Measurements from ENCODE around the gene SLC22A2. TPM values are rescaled to one million over a fixed set of nuclear protein-coding genes. Genes with fewer than 3 reads are reported as not detected.
A peak's percentile ranks its signal among the peaks of the same experiment; 100 is the strongest.

Gene SLC22A2
- total and polyA plus RNA-seq, 4 experiments from 2014 or later, result not detected

DNA sequence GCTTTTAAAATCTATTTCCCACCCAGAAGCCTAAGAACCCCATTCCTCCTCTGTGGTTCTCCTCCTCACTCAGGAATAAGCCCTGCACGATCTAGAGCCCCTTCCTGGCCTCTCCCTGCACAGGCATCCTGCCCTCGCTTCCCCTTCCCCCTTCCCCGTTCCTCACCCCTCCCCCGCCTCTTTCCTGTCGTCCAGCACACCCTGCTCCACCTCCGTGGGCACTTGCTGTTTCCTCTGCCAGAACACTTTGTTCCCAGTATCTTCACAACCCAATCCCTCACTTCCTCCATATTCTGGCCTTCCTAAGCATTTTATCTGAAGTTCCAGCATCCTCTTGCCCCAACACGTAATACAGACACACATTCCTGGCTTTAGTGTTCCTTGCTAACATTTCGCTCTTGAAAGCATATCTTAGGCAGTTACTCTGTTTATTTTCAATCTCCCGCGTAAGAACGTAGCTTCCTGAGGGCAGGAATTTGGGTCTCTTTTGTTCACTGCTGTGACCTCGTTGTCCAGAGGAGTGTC, 20.2 kb upstream of the SLC22A2 start:
- Mint-ChIP-seq H3K36me3 (no peaks in the 10 kb centered on the region), H3K4me1 (peaks cover 0 to 1% (median 0%) of the 10 kb centered on the region in 4 donors), H3K27ac (peak overlapping the region in 1 of 7 donors; percentile 20), H3K9me3 (peaks cover 0 to 4% (median 0%) of the 10 kb centered on the region in 8 donors), H3K27me3 (peaks cover 1 to 4% of the 10 kb centered on the region in 2 donors), H3K4me3 (no peak overlapping the region)
- no peaks in the 10 kb centered on the region for H3K27me3 ChIP-seq (ENCODE audit: insufficient read depth, low read length)
- H3K36me3 ChIP-seq (ENCODE audit: insufficient read depth, low read length), result no peaks in the 10 kb centered on the region
- intact Hi-C loops (cut with micrococcal nuclease), result no loop called here
- ChIA-PET POLR2A (ENCODE audit: partially characterized antibody) (no interaction called here), CTCF (ENCODE audit: partially characterized antibody) (no interaction called here)
- no peak overlapping the region for H3K4me3 ChIP-seq (ENCODE audit: low read length in 2 of 2)
- no peak for DNase-seq
- no peaks in the 10 kb centered on the region for H3K9me3 ChIP-seq (ENCODE audit: control insufficient read depth in 1 of 2, low read length in 2 of 2)
- H3K27ac ChIP-seq (ENCODE audit: low read depth, low read length), result no peak overlapping the region
- H3K4me1 ChIP-seq (ENCODE audit: insufficient read depth, low read length), result no peaks in the 10 kb centered on the region

DNA sequence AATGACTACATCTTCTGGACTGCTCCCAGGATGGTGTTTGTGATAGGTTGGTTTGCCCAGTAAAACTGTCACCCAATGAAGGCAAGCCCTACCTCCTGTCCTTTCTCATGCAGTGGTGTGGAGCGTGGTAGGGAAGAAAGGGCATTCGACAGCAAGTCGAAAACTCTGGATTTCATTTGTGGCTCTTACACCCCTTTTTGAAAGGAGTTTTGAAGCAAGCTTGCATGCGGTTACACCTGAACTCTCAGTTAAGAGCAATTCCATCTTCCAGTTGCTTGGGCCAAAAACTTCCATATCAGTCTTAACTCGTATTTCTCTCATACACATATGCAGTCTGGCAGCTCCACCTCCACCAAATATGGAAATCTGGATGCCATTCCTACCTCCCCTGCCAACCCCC, 19.7 kb upstream of the SLC22A2 start:
- no peak overlapping the region for H3K27ac ChIP-seq (ENCODE audit: low read depth, low read length)
- Mint-ChIP-seq H3K9me3 (peaks cover 0 to 4% (median 0%) of the 10 kb centered on the region in 8 donors), H3K4me3 (no peak overlapping the region), H3K4me1 (peaks cover 0 to 1% (median 0%) of the 10 kb centered on the region in 4 donors), H3K36me3 (no peaks in the 10 kb centered on the region), H3K27me3 (peaks cover 1 to 4% of the 10 kb centered on the region in 2 donors), H3K27ac (peak overlapping the region in 1 of 7 donors; percentile 20)
- intact Hi-C loops (cut with micrococcal nuclease), result no loop called here
- no peak overlapping the region for H3K4me3 ChIP-seq (ENCODE audit: low read length in 2 of 2)
- H3K4me1 ChIP-seq (ENCODE audit: insufficient read depth, low read length), result no peaks in the 10 kb centered on the region
- H3K27me3 ChIP-seq (ENCODE audit: insufficient read depth, low read length), result no peaks in the 10 kb centered on the region
- CTCF ChIA-PET (ENCODE audit: partially characterized antibody), result no interaction called here
- no peaks in the 10 kb centered on the region for H3K36me3 ChIP-seq (ENCODE audit: insufficient read depth, low read length)
- no peaks in the 10 kb centered on the region for H3K9me3 ChIP-seq (ENCODE audit: control insufficient read depth in 1 of 2, low read length in 2 of 2)
- POLR2A ChIA-PET (ENCODE audit: partially characterized antibody), result no interaction called here
- no peak for DNase-seq

DNA sequence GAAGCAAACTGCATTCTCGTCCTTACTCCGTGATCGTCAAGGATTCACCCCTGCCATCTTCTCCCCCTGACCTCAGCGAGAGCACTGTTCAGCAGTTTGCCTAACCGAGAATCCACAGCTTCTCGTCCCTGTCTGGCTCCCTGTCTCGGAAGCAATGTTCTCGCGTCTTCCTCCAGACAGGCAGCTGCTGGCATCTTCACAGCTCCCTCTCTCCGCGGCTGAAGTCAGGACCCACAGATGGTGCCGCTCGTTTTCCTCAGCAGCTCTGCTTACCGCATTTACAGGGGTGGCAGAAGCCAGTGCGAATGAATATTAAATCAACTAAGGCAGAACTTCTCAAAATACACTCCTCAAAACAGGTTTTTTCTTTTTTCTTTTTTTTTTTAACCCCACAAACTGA, 18.9 kb upstream of the SLC22A2 start:
- Histone ChIP-seq H3K4me1 (ENCODE audit: insufficient read depth, low read length) (no peaks in the 10 kb centered on the region), H3K27ac (ENCODE audit: low read depth, low read length) (no peak overlapping the region), H3K27me3 (ENCODE audit: insufficient read depth, low read length) (no peaks in the 10 kb centered on the region), H3K36me3 (ENCODE audit: insufficient read depth, low read length) (no peaks in the 10 kb centered on the region), H3K9me3 (ENCODE audit: control insufficient read depth in 1 of 2, low read length in 2 of 2) (no peaks in the 10 kb centered on the region), H3K4me3 (ENCODE audit: low read length in 2 of 2) (no peak overlapping the region)
- Mint-ChIP-seq H3K27ac (no peak overlapping the region), H3K9me3 (peaks cover 0 to 4% (median 0%) of the 10 kb centered on the region in 8 donors), H3K36me3 (no peaks in the 10 kb centered on the region), H3K4me3 (no peak overlapping the region), H3K27me3 (peaks cover 1 to 2% of the 10 kb centered on the region in 2 donors), H3K4me1 (peaks cover 0 to 1% (median 0%) of the 10 kb centered on the region in 4 donors)
- ChIA-PET CTCF (ENCODE audit: partially characterized antibody) (no interaction called here), POLR2A (ENCODE audit: partially characterized antibody) (no interaction called here)
- no peak for DNase-seq
- intact Hi-C loops (cut with micrococcal nuclease), result no loop called here

DNA sequence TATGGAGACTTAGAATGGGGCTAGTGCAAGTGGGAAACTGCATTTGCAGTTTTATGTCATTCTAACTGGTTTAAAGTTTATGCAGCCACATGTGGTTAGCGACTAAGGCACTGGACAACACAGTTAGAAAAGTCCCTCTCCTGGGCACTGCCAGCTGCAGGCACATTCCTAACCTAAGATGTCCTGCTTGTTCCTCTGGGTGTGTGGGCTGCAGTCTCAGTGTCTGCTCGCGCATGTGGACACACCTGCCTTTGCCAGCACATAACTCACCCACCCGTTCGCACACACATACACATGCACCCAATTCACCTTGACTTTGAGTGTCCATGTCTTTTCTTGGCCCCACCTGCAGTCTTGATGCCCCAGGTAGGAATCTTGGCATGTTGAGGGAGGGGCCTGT, 18.5 kb upstream of the SLC22A2 start:
- no peak overlapping the region for H3K27ac ChIP-seq (ENCODE audit: low read depth, low read length)
- intact Hi-C loops (cut with micrococcal nuclease), result no loop called here
- ChIA-PET CTCF (ENCODE audit: partially characterized antibody) (no interaction called here), POLR2A (ENCODE audit: partially characterized antibody) (no interaction called here)
- DNase-seq, result no peak
- Mint-ChIP-seq H3K9me3 (peaks cover 0 to 4% (median 0%) of the 10 kb centered on the region in 8 donors), H3K4me3 (no peak overlapping the region), H3K36me3 (no peaks in the 10 kb centered on the region), H3K27me3 (peaks cover 0 to 3% of the 10 kb centered on the region in 2 donors), H3K4me1 (peaks cover 0 to 1% (median 0%) of the 10 kb centered on the region in 4 donors), H3K27ac (no peak overlapping the region)
- H3K36me3 ChIP-seq (ENCODE audit: insufficient read depth, low read length), result no peaks in the 10 kb centered on the region
- no peaks in the 10 kb centered on the region for H3K9me3 ChIP-seq (ENCODE audit: control insufficient read depth in 1 of 2, low read length in 2 of 2)
- no peaks in the 10 kb centered on the region for H3K4me1 ChIP-seq (ENCODE audit: insufficient read depth, low read length)
- H3K27me3 ChIP-seq (ENCODE audit: insufficient read depth, low read length), result no peaks in the 10 kb centered on the region
- H3K4me3 ChIP-seq (ENCODE audit: low read length in 2 of 2), result no peak overlapping the region

DNA sequence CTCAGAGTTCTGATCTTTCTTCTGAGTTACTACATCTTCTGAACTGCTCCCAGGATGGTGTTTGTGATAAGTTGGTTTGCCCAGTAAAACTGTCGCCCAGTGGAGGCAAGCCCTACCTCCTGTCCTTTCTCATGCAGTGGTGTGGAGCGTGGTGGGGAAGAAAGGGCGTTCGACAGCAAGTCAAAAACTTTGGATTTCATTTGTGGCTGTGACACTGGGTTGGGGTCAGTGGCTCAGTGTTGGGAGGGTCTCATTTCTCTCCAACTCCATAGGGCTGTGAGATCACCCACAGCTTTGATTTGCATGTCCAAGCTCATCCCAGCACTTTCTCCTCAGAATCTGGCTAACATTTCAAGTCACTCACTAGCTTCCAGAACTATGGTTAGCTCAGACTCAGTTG, 17.5 kb upstream of the SLC22A2 start:
- DNase-seq, result no peak
- Mint-ChIP-seq H3K36me3 (no peaks in the 10 kb centered on the region), H3K27ac (no peak overlapping the region), H3K4me3 (no peak overlapping the region), H3K4me1 (peaks cover 0 to 1% (median 0%) of the 10 kb centered on the region in 4 donors), H3K9me3 (peaks cover 0 to 4% (median 0%) of the 10 kb centered on the region in 8 donors), H3K27me3 (peaks cover 0 to 6% of the 10 kb centered on the region in 2 donors)
- Histone ChIP-seq H3K36me3 (ENCODE audit: insufficient read depth, low read length) (no peaks in the 10 kb centered on the region), H3K4me1 (ENCODE audit: insufficient read depth, low read length) (no peaks in the 10 kb centered on the region), H3K4me3 (ENCODE audit: low read length in 2 of 2) (no peak overlapping the region), H3K27ac (ENCODE audit: low read depth, low read length) (no peak overlapping the region), H3K9me3 (ENCODE audit: control insufficient read depth in 1 of 2, low read length in 2 of 2) (no peaks in the 10 kb centered on the region), H3K27me3 (ENCODE audit: insufficient read depth, low read length) (no peaks in the 10 kb centered on the region)
- intact Hi-C loops (cut with micrococcal nuclease), result no loop called here
- CTCF ChIA-PET (ENCODE audit: partially characterized antibody), result no interaction called here
- POLR2A ChIA-PET (ENCODE audit: partially characterized antibody), result no interaction called here

DNA sequence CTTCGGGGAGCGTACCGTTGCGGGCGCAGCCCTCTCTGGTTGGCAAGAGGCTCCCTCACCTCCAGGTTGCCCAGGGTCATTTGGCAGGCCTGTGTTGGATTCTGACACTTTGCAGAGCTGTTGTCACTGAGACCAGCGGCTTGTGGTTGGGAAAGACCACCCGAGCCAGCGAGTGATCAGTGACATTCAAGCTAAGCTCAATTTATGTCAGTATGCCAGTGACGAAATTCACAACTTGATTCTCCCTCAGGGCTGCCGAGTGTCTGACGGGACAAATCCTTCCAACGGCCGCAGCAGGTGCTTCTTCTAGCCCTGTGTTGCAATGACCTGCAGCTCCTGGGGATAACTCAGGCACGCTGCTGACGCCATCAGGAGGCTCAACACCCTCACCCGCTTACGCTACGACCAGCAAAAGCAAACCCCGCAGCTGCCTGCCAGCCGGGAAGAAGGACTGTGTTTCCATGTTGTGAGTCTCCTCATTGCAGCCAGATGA, 16.9 kb upstream of the SLC22A2 start:
- DNase-seq, result no peak
- H3K4me3 ChIP-seq (ENCODE audit: low read length in 2 of 2), result no peak overlapping the region
- H3K4me3 Mint-ChIP-seq, result no peak overlapping the region
- peaks cover 0 to 6% of the 10 kb centered on the region in 2 donors for H3K27me3 Mint-ChIP-seq
- no peak overlapping the region for H3K27ac ChIP-seq (ENCODE audit: low read depth, low read length)
- no peaks in the 10 kb centered on the region for H3K4me1 ChIP-seq (ENCODE audit: insufficient read depth, low read length)
- intact Hi-C loops (cut with micrococcal nuclease), result no loop called here
- CTCF ChIA-PET (ENCODE audit: partially characterized antibody), result interaction anchor here (1.2 kb wide), 1 partner anchor 10 kb away, joined by 3 read pairs; no protein-coding TSS in a partner anchor
- H3K4me1 Mint-ChIP-seq, result peaks cover 0 to 1% (median 0%) of the 10 kb centered on the region in 4 donors
- H3K9me3 ChIP-seq (ENCODE audit: control insufficient read depth in 1 of 2, low read length in 2 of 2), result no peaks in the 10 kb centered on the region
- H3K9me3 Mint-ChIP-seq, result peaks cover 0 to 4% (median 0%) of the 10 kb centered on the region in 8 donors
- H3K36me3 Mint-ChIP-seq, result no peaks in the 10 kb centered on the region
- H3K27ac Mint-ChIP-seq, result no peak overlapping the region
- no peaks in the 10 kb centered on the region for H3K27me3 ChIP-seq (ENCODE audit: insufficient read depth, low read length)
- POLR2A ChIA-PET (ENCODE audit: partially characterized antibody), result no interaction called here
- no peaks in the 10 kb centered on the region for H3K36me3 ChIP-seq (ENCODE audit: insufficient read depth, low read length)

DNA sequence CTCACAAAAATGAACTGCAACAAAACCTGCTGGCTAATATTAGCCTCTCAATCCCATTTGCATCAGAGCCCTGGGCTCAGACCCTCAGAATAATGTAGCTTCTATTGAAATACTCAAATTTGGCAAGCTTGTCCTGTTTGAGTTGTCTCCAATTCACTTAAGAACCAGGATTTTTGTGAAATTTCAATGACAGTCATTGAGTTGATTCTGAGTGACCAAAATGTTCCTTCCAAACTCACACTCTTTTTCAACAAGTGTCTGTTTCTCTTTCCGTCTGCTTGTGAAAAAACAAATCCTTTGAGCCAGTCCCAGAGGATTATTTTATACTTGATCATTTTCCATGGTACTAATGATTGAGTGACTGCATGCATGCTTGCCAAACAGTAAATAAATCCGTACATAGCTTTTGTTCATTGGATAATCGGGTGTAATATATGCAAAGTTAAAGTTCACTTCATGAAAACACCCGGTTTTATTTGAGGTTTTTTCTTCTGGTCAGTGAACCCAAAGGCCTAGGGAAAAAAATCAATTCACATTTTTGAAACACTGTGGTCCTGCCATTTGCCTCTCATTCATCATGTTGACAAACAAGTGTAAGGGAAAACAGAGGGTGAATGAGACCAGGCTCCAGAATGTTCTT, 16.4 kb upstream of the SLC22A2 start:
- Mint-ChIP-seq H3K36me3 (no peaks in the 10 kb centered on the region), H3K27ac (no peak overlapping the region), H3K27me3 (peaks cover 0 to 5% of the 10 kb centered on the region in 2 donors), H3K4me1 (peaks cover 0 to 1% (median 0%) of the 10 kb centered on the region in 4 donors), H3K9me3 (no peaks in the 10 kb centered on the region), H3K4me3 (no peak overlapping the region)
- intact Hi-C loops (cut with micrococcal nuclease), result no loop called here
- no peak overlapping the region for H3K27ac ChIP-seq (ENCODE audit: low read depth, low read length)
- POLR2A ChIA-PET (ENCODE audit: partially characterized antibody), result no interaction called here
- no peak overlapping the region for H3K4me3 ChIP-seq (ENCODE audit: low read length in 2 of 2)
- CTCF ChIA-PET (ENCODE audit: partially characterized antibody), result interaction anchor here (1.2 kb wide), 1 partner anchor 9 kb away, joined by 3 read pairs; no protein-coding TSS in a partner anchor
- H3K27me3 ChIP-seq (ENCODE audit: insufficient read depth, low read length), result no peaks in the 10 kb centered on the region
- no peaks in the 10 kb centered on the region for H3K9me3 ChIP-seq (ENCODE audit: control insufficient read depth in 1 of 2, low read length in 2 of 2)
- no peaks in the 10 kb centered on the region for H3K4me1 ChIP-seq (ENCODE audit: insufficient read depth, low read length)
- DNase-seq, result no peak
- H3K36me3 ChIP-seq (ENCODE audit: insufficient read depth, low read length), result no peaks in the 10 kb centered on the region
